DND-41 (cell line): ENCODE results near the gene MIEF1.

Source experiments
- EZH2 ChIP-seq: IDR thresholded peaks from 3 replicates; pipeline ENCODE4 v1.6.1; 2012; ENCODE audit warnings: borderline replicate concordance, low read depth, mild to moderate bottlenecking, moderate library complexity, low read length, inconsistent platforms; ENCODE audit not compliant: severe bottlenecking
- TF ChIP-seq, protein P1 (sequence below): IDR thresholded peaks from 2 replicates; pipeline ENCODE4 v1.5.1; 2012; ENCODE audit warnings: borderline replicate concordance, low read length, moderate library complexity, mild to moderate bottlenecking; ENCODE audit not compliant: poor library complexity, severe bottlenecking; ENCODE audit errors: extremely low read depth

DNA sequence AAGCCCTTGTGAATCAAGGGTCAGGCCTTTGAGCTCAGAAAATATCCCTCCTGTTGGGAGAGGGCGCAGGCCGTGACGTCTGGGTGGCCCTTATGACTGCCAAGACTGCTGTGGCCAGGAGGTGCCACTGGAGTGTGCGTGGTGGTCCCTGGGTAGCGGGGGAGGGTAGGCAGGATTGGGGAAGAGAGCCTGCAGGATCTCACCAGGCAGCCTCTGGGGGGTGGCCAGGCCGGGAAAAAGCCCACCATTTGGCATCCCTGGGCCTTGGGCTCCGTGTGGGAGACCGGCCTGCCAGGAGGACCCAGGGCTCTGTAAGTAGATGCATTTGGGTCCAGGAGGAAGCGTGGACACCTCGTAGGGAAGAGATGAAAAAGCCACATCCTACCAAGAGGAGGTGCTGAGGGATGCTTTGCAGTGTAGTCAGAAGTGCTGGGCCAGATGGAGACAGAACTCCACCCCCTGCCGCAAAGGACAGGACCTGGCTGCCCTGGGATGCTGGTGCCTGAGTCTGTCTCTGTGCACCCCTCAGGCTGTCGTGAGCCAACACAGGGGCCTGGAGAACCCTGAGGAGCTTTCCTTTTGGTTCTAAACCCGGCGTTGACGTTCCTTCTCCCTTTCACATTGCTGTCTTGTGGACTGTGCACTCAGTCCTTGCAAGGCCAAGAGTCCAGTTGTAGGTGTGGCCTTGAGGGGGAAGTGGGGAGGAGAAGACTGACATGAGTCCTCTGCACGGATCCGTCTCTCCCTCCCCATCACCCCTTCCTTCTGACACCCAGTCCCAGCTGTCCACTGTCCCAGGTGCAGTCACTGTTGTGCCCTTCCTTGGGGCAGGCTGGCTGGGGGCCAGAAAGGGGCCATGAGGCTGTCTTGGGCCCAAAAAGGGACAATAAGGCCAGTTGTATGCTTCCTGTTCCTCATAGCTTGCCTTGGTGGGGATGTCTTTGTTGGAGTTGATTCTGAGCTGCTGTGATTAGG is 12.7 kb upstream of the MIEF1 start:
- TF ChIP-seq, protein P1, sequence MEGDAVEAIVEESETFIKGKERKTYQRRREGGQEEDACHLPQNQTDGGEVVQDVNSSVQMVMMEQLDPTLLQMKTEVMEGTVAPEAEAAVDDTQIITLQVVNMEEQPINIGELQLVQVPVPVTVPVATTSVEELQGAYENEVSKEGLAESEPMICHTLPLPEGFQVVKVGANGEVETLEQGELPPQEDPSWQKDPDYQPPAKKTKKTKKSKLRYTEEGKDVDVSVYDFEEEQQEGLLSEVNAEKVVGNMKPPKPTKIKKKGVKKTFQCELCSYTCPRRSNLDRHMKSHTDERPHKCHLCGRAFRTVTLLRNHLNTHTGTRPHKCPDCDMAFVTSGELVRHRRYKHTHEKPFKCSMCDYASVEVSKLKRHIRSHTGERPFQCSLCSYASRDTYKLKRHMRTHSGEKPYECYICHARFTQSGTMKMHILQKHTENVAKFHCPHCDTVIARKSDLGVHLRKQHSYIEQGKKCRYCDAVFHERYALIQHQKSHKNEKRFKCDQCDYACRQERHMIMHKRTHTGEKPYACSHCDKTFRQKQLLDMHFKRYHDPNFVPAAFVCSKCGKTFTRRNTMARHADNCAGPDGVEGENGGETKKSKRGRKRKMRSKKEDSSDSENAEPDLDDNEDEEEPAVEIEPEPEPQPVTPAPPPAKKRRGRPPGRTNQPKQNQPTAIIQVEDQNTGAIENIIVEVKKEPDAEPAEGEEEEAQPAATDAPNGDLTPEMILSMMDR: no peak
- no peak for TF ChIP-seq EZH2
